Tibial artery (tissue), 4 donors: ENCODE measurements around the gene PMF1.

Experiments used
- DNase-seq, 2 donors: peaks; one replicate each; pipeline ENCODE4 v3.0.0-alpha.2; 2019
- H3K27ac ChIP-seq, 2 donors: fragments of 200-600 bp; sonication (generic) in 1 of 2; 1 replicate in 1 of 2; 2 replicates in 1 of 2; pipeline ENCODE4 v1.5.1; 2018 to 2019; ENCODE audit warnings: mild to moderate bottlenecking in 1 of 2
- H3K27me3 ChIP-seq, 2 donors: fragments of 200-600 bp; sonication (generic) in 1 of 2; one replicate each; pipeline versions ENCODE4 v1.5.1 to v1.6.0; 2016 to 2019
- H3K36me3 ChIP-seq, 3 donors: fragments of 200-600 bp; sonication (generic) in 2 of 3; one replicate each; pipeline ENCODE4 v1.5.1; 2016 to 2019; ENCODE audit warnings: mild to moderate bottlenecking in 2 of 3
- H3K4me1 ChIP-seq, 4 donors: fragments of 200-600 bp; sonication (generic) in 2 of 4; 1 replicate in 3 of 4; 2 replicates in 1 of 4; pipeline ENCODE4 v1.5.1; 2016 to 2019
- H3K4me3 ChIP-seq, 2 donors: fragments of 200-600 bp; sonication (generic) in 1 of 2; 1 replicate in 1 of 2; 2 replicates in 1 of 2; pipeline ENCODE4 v1.5.1; 2018 to 2019; ENCODE audit warnings: mild to moderate bottlenecking in 2 of 2
- H3K9me3 ChIP-seq, 3 donors: fragments of 200-600 bp; sonication (generic) in 1 of 3; one replicate each; pipeline ENCODE4 v1.5.1; 2016 to 2019
- intact Hi-C: fragments of 100-400 bp; cut with DNase I; formaldehyde crosslinking; loops from one replicate; pipeline ENCODE4 v1.15.0; 2023; ENCODE audit warnings: low total_unique reads
- TF ChIP-seq, protein P1 (sequence below), 2 experiments: fragments of 200-600 bp in 1 of 2; fragments of 450-650 bp in 1 of 2; IDR thresholded peaks; one replicate each; pipeline ENCODE4 v1.5.1; 2017 to 2019; ENCODE audit warnings: antibody characterized with exemption in 2 of 2, mild to moderate bottlenecking in 1 of 2, moderate library complexity in 1 of 2

PMF1 gene

DNA sequence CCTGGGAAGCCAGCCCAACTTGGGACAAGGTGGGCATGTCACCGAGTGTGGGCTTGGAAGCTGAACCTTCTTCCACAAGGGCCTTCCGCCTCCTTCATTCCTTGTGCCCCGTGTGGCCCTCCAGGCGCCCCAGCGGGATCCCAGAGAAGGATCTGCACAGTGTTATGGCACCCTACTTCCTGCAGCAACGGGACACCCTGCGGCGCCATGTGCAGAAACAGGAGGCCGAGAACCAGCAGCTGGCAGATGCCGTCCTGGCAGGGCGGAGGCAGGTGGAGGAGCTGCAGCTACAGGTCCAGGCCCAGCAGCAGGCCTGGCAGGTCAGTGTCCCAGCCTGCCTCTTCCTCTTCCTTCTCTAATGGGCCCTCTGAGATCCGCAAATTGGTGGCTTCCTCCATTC lies 23.4 kb downstream of the PMF1 start:
- intact Hi-C loops, result no loop called here
- TF ChIP-seq, protein P1, sequence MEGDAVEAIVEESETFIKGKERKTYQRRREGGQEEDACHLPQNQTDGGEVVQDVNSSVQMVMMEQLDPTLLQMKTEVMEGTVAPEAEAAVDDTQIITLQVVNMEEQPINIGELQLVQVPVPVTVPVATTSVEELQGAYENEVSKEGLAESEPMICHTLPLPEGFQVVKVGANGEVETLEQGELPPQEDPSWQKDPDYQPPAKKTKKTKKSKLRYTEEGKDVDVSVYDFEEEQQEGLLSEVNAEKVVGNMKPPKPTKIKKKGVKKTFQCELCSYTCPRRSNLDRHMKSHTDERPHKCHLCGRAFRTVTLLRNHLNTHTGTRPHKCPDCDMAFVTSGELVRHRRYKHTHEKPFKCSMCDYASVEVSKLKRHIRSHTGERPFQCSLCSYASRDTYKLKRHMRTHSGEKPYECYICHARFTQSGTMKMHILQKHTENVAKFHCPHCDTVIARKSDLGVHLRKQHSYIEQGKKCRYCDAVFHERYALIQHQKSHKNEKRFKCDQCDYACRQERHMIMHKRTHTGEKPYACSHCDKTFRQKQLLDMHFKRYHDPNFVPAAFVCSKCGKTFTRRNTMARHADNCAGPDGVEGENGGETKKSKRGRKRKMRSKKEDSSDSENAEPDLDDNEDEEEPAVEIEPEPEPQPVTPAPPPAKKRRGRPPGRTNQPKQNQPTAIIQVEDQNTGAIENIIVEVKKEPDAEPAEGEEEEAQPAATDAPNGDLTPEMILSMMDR (IDR thresholded peaks at IDR 0.05), result no peak
- no peak for DNase-seq
- no peaks in the 10 kb centered on the region for H3K4me1 ChIP-seq
- H3K9me3 ChIP-seq, result no peaks in the 10 kb centered on the region
- no peak overlapping the region for H3K4me3 ChIP-seq
- no peaks in the 10 kb centered on the region for H3K27me3 ChIP-seq
- no peak overlapping the region for H3K27ac ChIP-seq
- H3K36me3 ChIP-seq, result peaks cover 55 to 92% (median 67%) of the 10 kb centered on the region in 3 donors

DNA sequence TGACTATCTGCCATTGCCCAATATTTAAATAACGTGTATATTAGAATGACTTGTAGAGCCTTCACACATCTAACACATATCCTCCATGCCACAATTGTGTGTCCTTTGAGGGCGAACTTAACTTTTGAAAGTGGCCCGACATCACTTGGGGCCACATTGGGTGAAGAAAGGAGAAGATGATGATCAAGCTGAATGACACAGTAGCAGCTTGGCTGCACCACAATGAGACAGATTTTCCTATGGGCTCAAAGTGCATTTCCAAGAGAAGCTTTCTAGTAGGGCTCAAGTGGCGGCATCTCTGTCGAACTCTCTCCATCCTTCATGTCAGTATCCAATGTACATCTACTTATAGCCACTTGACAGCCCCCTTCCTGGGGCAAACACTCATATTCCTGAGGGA lies 25.4 kb downstream of the PMF1 start:
- Histone ChIP-seq H3K4me1 (no peaks in the 10 kb centered on the region), H3K9me3 (no peaks in the 10 kb centered on the region), H3K4me3 (no peak overlapping the region), H3K27me3 (no peaks in the 10 kb centered on the region), H3K27ac (no peak overlapping the region), H3K36me3 (peaks cover 55 to 95% (median 67%) of the 10 kb centered on the region in 3 donors)
- intact Hi-C loops, result no loop called here
- DNase-seq, result no peak
- TF ChIP-seq, protein P1 (IDR thresholded peaks at IDR 0.05), result no peak

DNA sequence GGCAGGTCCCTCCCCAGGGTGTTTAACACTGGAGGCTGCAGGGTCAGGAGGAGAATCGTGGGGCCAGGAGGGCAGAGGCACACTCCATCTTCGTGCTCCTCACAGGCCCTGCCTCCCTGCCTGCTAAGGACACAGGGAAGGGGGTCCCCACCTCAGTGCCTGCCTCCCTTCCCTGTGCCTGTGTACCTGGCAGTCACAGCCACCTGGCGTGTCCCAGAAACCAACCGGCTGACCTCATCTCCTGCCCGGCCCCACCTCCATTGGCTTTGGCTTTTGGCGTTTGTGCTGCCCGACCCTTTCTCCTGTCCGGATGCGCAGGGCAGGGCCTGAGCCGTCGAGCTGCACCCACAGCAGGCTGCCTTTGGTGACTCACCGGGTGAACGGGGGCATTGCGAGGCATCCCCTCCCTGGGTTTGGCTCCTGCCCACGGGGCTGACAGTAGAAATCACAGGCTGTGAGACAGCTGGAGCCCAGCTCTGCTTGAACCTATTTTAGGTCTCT lies 28.6 kb downstream of the PMF1 start:
- H3K36me3 ChIP-seq, result peaks cover 26 to 66% (median 38%) of the 10 kb centered on the region in 3 donors

DNA sequence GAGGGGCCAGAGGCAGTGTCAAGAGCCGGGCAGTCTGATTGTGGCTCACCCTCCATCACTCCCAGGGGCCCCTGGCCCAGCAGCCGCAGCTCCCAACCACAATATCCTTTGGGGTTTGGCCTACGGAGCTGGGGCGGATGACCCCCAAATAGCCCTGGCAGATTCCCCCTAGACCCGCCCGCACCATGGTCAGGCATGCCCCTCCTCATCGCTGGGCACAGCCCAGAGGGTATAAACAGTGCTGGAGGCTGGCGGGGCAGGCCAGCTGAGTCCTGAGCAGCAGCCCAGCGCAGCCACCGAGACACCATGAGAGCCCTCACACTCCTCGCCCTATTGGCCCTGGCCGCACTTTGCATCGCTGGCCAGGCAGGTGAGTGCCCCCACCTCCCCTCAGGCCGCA lies 29.1 kb downstream of the PMF1 start, which contains the start of gene BGLAP:
Gene BGLAP, plus strand, starts transcription at position 259 of the 400 bp plus-strand sequence. Its CDS starts 48 bp downstream, at position 307.
- intact Hi-C loops, result no loop called here

More for the DNA sequence above, 28.6 kb downstream of the PMF1 start:
- peaks cover 0 to 16% (median 8%) of the 10 kb centered on the region in 4 donors for H3K4me1 ChIP-seq
- H3K4me3 ChIP-seq, result no peak overlapping the region
- no peak for DNase-seq
- H3K9me3 ChIP-seq, result no peaks in the 10 kb centered on the region
- H3K27me3 ChIP-seq, result peaks cover 6 to 24% of the 10 kb centered on the region in 2 donors
- TF ChIP-seq, protein P1 (IDR thresholded peaks at IDR 0.05), result no peak
- no peak overlapping the region for H3K27ac ChIP-seq
- intact Hi-C loops, result no loop called here

DNA sequence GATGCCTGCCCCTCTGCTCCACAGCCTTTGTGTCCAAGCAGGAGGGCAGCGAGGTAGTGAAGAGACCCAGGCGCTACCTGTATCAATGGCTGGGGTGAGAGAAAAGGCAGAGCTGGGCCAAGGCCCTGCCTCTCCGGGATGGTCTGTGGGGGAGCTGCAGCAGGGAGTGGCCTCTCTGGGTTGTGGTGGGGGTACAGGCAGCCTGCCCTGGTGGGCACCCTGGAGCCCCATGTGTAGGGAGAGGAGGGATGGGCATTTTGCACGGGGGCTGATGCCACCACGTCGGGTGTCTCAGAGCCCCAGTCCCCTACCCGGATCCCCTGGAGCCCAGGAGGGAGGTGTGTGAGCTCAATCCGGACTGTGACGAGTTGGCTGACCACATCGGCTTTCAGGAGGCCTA lies 29.9 kb downstream of the PMF1 start:
- DNase-seq, result no peak
- H3K4me3 ChIP-seq, result no peak overlapping the region
- no peaks in the 10 kb centered on the region for H3K9me3 ChIP-seq
- no peak overlapping the region for H3K27ac ChIP-seq
- H3K36me3 ChIP-seq, result peaks cover 12 to 52% (median 24%) of the 10 kb centered on the region in 3 donors
- peaks cover 0 to 28% (median 14%) of the 10 kb centered on the region in 4 donors for H3K4me1 ChIP-seq
- intact Hi-C loops, result no loop called here
- TF ChIP-seq, protein P1 (IDR thresholded peaks at IDR 0.05), result no peak
- H3K27me3 ChIP-seq, result peaks cover 6 to 28% of the 10 kb centered on the region in 2 donors

More for the DNA sequence above, 29.1 kb downstream of the PMF1 start, which contains the start of gene BGLAP:
- TF ChIP-seq, protein P1 (IDR thresholded peaks at IDR 0.05), result no peak
- Histone ChIP-seq H3K4me1 (peaks cover 0 to 20% (median 10%) of the 10 kb centered on the region in 4 donors), H3K4me3 (no peak within 1 kb of the TSS), H3K36me3 (peaks cover 21 to 60% (median 32%) of the 10 kb centered on the region in 3 donors), H3K27ac (no peak within 1 kb of the TSS), H3K27me3 (peaks cover 6 to 28% of the 10 kb centered on the region in 2 donors), H3K9me3 (no peaks in the 10 kb centered on the region)
- DNase-seq, result no peak
